ENCODE results near the gene DLK1. TPM values are rescaled to one million over a fixed set of nuclear protein-coding genes. Genes with fewer than 3 reads are reported as not detected.
A peak's percentile ranks its signal among the peaks of the same experiment; 100 is the strongest.

DLK1 gene
- total and polyA plus RNA-seq, 4 donors = 0.05 to 9.9 (median 1.2) TPM; not detected in 1

- H3K4me1 ChIP-seq (ENCODE audit: control insufficient read depth in 5 of 5, insufficient read depth in 5 of 5, low read length in 5 of 5) = peaks cover 0 to 5% (median 0%) of the 10 kb centered on the region in 5 donors
- no peak overlapping the region for H3K27ac ChIP-seq (ENCODE audit: low read depth in 1 of 2, low read length in 1 of 2)
- no peak for TF ChIP-seq CTCF (IDR thresholded peaks at IDR 0.05; ENCODE audit: control extremely low read depth, extremely low read depth)
- no peaks in the 10 kb centered on the region for H3K36me3 ChIP-seq (ENCODE audit: control insufficient read depth in 4 of 4, insufficient read depth in 4 of 4, low read length in 4 of 4)
- DNase-seq (no peak), ATAC-seq (ENCODE audit: insufficient read depth, low FRiP score) (no peak)
- H3K27me3 ChIP-seq (ENCODE audit: control insufficient read depth in 3 of 3, insufficient read depth in 3 of 3, low read length in 2 of 3) = peaks cover 0 to 16% (median 0%) of the 10 kb centered on the region in 3 donors
- WGBS, 2 donors = 61 to 75% methylated on average over 22 of the region's 22 CpGs
- peaks cover 0 to 5% (median 0%) of the 10 kb centered on the region in 4 donors for H3K9me3 ChIP-seq (ENCODE audit: control insufficient read depth in 4 of 4, insufficient read depth in 3 of 4, low read length in 3 of 4)
- H3K4me3 ChIP-seq = no peak overlapping the region
- no peak overlapping the region for H3K9ac ChIP-seq (ENCODE audit: insufficient read depth in 1 of 2, low read length in 2 of 2)
Measured at GRCh38 chr14:100736269-100737180, 9.8 kb downstream of the DLK1 start.

GRCh38 chr14:100737526-100737925 lies 10.8 kb downstream of the DLK1 start:
- ATAC-seq (ENCODE audit: insufficient read depth, low FRiP score) (no peak), DNase-seq (no peak)
- Histone ChIP-seq H3K9ac (ENCODE audit: insufficient read depth in 1 of 2, low read length in 2 of 2) (no peak overlapping the region), H3K27me3 (ENCODE audit: control insufficient read depth in 3 of 3, insufficient read depth in 3 of 3, low read length in 2 of 3) (peaks cover 0 to 13% (median 0%) of the 10 kb centered on the region in 3 donors), H3K27ac (ENCODE audit: low read depth in 1 of 2, low read length in 1 of 2) (no peak overlapping the region), H3K4me3 (no peak overlapping the region), H3K4me1 (ENCODE audit: control insufficient read depth in 5 of 5, insufficient read depth in 5 of 5, low read length in 5 of 5) (peaks cover 0 to 5% (median 0%) of the 10 kb centered on the region in 5 donors), H3K36me3 (ENCODE audit: control insufficient read depth in 4 of 4, insufficient read depth in 4 of 4, low read length in 4 of 4) (no peaks in the 10 kb centered on the region), H3K9me3 (ENCODE audit: control insufficient read depth in 4 of 4, insufficient read depth in 3 of 4, low read length in 3 of 4) (peaks cover 0 to 8% (median 0%) of the 10 kb centered on the region in 4 donors)
- no peak for TF ChIP-seq CTCF (IDR thresholded peaks at IDR 0.05; ENCODE audit: control extremely low read depth, extremely low read depth)
- 89 to 90% methylated on average over 17 of the region's 17 CpGs for WGBS, 2 donors

- no peak for TF ChIP-seq CTCF (IDR thresholded peaks at IDR 0.05; ENCODE audit: control extremely low read depth, extremely low read depth)
- H3K27ac ChIP-seq (ENCODE audit: low read depth in 1 of 2, low read length in 1 of 2) = no peak overlapping the region
- H3K9ac ChIP-seq (ENCODE audit: insufficient read depth in 1 of 2, low read length in 2 of 2) = no peak overlapping the region
- H3K4me3 ChIP-seq = no peak overlapping the region
- peaks cover 0 to 10% (median 0%) of the 10 kb centered on the region in 3 donors for H3K27me3 ChIP-seq (ENCODE audit: control insufficient read depth in 3 of 3, insufficient read depth in 3 of 3, low read length in 2 of 3)
- WGBS, 2 donors = 87 to 89% methylated on average over 6 of the region's 6 CpGs
- DNase-seq (no peak), ATAC-seq (ENCODE audit: insufficient read depth, low FRiP score) (peak; percentile 27)
- H3K4me1 ChIP-seq (ENCODE audit: control insufficient read depth in 5 of 5, insufficient read depth in 5 of 5, low read length in 5 of 5) = no peaks in the 10 kb centered on the region
- H3K36me3 ChIP-seq (ENCODE audit: control insufficient read depth in 4 of 4, insufficient read depth in 4 of 4, low read length in 4 of 4) = no peaks in the 10 kb centered on the region
- peaks cover 0 to 8% (median 0%) of the 10 kb centered on the region in 4 donors for H3K9me3 ChIP-seq (ENCODE audit: control insufficient read depth in 4 of 4, insufficient read depth in 3 of 4, low read length in 3 of 4)
Measured at GRCh38 chr14:100738269-100738691, 11.6 kb downstream of the DLK1 start.

All from lung (tissue), 12 donors.